ENCODE data around the gene UBE2I.
"Not testable (repeated sequence)": the region's sequence is repeated elsewhere in the genome, so short reads cannot be mapped to it uniquely, and the experiment has no call there.

UBE2I gene

GRCh38 chr16:1308977-1309885 lies at the start of gene UBE2I:
Gene UBE2I (plus strand): TSS chr16:1309636. CDS start chr16:1314031, 4,395 bp downstream.
- FAIRE-seq: peak; percentile 81

- no peak for FAIRE-seq
Measured at GRCh38 chr16:1259760-1260068, 49.7 kb upstream of the UBE2I start.

- FAIRE-seq: no peak
Measured at GRCh38 chr16:1260101-1260680, 49.2 kb upstream of the UBE2I start.

GRCh38 chr16:1261131-1261892 lies 48.1 kb upstream of the UBE2I start:
- FAIRE-seq: no peak

GRCh38 chr16:1262210-1262845 lies 47.1 kb upstream of the UBE2I start:
- FAIRE-seq: no peak

DNA sequence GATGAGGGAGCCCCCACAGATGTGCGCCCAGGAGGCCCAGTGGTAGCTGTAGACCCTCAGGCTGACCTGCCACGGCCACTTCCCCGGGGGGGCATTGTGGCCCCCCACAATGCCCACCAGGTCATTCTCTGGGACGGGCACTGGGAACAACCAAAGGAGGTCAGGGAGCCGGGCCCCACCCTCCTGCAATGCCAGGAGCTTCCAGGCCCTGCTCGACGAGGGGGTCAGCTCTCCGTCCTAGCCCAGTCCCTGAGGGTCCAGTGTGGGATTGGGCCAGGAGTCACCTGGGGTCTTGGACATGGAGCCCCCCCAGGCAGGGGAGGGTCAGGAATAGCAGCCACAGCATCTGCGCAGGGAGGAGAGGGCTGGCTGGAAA lies 46.6 kb upstream of the UBE2I start:
- no peak for FAIRE-seq

DNA sequence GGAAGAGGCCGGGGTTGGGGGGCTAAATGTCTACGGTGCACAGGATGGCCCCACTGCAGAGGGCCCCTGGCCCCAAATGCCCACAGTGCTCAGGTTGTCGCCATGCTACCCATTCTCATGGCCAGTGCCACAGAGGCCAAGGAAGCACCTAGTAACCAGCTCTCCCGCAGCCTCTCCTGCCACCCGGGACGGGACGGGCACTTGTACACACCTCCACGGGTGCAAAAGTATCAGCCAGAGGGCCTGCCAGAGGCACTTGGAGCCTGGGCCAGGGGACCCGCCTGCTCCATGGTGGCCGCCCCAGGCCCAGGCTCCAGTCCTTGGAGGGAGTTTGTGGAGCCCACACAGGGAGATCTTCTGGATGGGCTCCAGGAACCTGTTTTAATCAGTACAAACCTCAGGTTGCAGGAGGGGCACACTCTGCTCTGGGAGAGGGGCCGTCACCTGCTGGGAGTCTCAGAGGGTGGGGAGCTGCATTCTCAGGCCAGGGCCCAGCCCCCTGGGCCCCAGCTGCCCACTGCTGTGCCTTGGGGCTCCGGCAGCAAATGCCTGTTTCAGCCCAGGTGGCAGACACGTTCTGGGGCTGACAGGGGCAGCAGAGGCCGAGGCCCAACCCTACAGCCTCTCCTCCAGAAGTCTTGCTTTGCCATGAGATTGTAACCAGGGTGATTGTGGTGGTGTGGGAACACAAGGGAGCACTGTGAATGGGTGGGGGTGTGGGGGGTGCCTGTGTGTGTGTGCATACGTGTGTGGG lies 45.7 kb upstream of the UBE2I start:
- no peak for FAIRE-seq

GRCh38 chr16:1264345-1265089 lies 44.9 kb upstream of the UBE2I start:
- FAIRE-seq: no peak

DNA sequence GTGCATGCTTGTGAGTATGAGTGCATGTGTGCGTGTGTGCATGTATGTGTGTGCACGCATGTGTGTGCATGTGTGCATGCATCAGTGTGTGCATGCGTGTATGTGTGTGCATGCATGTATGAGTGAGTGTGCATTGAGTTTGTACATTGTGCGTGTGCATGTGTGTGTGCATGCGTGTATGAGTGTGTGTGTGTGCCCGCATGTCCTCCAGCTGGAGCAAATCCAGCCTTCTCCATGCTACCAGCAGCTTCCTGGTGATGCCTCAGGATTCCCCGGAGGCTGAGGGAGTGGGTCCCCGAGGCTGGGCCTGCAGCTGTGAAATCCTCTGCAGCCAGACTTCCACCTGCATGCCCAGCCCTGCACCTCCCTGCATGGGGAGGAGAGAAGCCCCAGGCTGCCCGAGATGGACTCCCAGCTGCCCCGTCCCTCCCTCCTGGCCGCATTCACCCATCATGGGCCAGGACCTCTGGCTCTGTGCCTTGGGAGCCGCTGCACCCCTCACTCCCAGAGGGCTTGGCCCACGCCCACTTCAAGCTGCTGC lies 44.3 kb upstream of the UBE2I start:
- FAIRE-seq: no peak

- no peak for FAIRE-seq
Measured at GRCh38 chr16:1265826-1266225, 43.6 kb upstream of the UBE2I start.

GRCh38 chr16:1269418-1269817 lies 40.0 kb upstream of the UBE2I start:
- FAIRE-seq: not testable (repeated sequence)

DNA sequence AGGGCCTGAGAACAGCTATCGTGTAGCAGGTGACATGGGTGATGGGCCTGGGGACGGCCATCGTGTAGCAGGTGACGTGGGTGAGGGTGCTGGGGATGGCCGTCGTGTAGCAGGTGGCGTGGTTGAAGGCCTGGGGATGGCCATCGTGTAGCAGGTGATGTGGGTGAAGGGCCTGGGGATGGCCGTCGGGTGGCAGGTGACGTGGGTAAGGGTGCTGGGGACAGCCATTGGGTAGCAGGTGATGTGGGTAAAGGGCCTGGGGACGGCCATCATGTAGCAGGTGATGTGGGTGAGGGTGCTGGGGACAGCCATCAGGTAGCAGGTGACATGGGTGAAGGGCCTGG lies 38.1 kb upstream of the UBE2I start:
- FAIRE-seq: no peak

DNA sequence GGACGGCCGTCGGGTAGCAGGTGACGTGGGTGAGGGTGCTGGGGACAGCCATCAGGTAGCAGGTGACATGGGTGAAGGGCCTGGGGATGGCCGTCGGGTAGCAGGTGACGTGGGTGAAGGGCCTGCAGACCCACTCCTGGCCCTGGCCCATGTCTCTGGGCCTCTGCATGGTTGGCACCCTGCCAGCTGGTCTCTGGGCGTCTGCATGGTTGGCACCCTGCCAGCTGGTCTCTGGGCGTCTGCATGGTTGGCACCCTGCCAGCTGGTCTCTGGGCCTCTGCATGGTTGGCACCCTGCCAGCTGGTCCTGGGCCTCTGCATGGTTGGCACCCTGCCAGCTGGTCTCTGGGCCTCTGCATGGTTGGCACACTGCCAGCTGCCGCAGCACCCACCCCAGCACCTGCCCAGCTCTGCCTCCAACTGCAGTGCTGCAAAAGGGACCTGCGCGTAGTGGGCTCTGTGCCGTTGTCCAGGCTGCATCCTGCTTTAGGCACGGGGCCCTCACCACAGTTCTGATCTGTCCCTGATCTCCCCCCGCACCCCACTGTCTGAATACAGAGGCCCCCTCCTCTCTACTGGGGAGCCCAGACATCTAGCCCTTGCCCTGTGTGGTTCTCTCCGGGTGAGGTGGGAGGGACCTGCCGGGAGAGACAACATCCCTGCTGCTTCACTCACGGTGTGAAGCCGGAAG lies 37.6 kb upstream of the UBE2I start:
- not testable (repeated sequence) for FAIRE-seq

GRCh38 chr16:1272453-1273198 lies 36.8 kb upstream of the UBE2I start:
- no peak for FAIRE-seq

DNA sequence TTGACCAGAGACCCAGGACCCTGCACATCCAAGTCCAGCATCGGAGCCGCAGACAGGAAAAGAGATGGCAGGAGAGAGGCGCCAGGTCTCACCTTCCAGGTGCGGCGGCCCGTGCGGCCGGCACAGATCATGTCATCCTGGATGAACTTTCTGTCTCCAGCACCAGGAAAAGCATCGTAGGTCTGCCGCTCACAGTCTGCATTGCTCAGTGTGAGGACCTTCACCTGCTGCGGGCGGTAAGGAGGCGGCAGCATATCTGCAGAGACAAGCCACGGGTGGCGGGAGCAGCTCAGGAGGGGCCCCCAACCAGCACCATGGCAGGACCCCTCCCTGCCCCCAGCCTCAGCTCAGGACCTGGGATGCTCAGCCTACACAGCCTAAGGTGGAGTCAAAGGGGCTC lies 35.6 kb upstream of the UBE2I start:
- FAIRE-seq: no peak

DNA sequence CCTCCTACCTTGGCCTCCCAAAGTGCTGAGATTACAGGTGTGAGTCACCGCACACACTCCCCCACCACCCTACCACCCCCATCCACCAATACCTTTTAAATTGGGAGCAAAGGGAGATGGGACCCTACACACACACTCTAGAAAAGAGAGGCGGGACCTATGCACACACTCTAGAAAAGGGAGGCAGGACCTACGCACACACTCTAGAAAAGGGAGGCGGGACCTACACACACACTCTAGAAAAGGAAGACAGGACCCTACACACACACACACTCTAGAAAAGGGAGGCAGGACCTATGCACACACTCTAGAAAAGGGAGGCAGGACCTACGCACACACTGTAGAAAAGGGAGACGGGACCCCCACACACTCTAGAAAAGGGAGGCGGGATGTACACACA lies 34.7 kb upstream of the UBE2I start:
- no peak for FAIRE-seq

DNA sequence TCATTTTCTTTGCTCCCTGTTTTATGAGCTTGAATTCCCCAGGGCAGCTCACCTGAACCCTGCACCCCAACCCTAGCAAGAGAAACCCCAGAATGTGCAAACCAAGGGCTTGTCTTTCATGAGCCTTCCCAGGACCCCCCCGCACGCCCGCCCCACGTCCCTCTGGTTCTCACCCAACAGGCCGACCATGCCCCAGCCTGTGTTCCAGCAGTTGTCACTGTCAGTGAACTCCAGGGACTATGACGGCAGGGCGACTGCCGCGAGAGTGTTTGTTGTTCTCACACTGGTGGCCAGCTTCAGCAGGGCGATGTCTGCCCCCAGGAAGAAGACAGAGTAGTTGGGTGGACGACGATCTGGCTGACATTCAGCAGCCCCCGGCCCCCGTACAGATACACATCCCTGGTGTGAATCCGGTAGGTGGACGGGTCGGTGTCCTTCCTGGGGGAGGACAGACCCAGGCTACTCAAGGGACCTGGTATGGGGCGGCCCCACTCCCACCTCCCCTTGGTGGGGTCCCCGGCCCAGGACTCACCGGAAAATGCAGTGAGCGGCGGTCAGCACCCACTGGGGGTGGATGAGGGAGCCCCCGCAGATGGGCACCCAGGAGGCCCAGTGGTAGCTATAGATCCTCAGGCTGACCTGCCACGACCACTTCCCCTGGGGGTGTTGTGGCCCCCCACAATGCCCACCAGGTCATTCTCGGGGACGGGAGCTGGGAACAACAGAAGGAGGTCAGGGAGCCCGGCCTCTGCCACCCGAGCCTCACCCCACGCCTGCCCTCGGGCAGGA lies 33.5 kb upstream of the UBE2I start:
- FAIRE-seq: no peak

DNA sequence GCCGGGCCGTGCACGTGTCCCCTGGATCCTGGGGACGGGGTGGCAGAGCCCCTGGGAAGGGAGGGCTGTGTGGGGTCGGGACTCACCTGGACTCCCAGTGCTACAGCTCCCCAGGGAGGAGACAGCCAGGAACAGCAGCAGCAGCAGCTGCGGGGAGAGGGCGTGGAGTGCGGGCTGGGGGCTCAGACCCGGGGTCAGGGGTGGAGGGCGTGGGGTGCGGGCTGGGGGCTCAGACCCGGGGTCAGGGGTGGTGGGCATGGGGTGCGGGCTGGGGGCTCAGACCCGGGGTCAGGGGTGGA lies 32.9 kb upstream of the UBE2I start:
- no peak for FAIRE-seq

GRCh38 chr16:1277151-1277598 lies 32.3 kb upstream of the UBE2I start:
- no peak for FAIRE-seq
